Effector CD8-positive, alpha-beta T cell (primary cell): ENCODE results near the gene PIGQ.
A peak's percentile ranks its signal among the peaks of the same experiment; 100 is the strongest.

Experiments
- DNase-seq: peaks from one replicate; lab custom pipeline; 2025; lab: John Stamatoyannopoulos, UW

Gene PIGQ

DNA sequence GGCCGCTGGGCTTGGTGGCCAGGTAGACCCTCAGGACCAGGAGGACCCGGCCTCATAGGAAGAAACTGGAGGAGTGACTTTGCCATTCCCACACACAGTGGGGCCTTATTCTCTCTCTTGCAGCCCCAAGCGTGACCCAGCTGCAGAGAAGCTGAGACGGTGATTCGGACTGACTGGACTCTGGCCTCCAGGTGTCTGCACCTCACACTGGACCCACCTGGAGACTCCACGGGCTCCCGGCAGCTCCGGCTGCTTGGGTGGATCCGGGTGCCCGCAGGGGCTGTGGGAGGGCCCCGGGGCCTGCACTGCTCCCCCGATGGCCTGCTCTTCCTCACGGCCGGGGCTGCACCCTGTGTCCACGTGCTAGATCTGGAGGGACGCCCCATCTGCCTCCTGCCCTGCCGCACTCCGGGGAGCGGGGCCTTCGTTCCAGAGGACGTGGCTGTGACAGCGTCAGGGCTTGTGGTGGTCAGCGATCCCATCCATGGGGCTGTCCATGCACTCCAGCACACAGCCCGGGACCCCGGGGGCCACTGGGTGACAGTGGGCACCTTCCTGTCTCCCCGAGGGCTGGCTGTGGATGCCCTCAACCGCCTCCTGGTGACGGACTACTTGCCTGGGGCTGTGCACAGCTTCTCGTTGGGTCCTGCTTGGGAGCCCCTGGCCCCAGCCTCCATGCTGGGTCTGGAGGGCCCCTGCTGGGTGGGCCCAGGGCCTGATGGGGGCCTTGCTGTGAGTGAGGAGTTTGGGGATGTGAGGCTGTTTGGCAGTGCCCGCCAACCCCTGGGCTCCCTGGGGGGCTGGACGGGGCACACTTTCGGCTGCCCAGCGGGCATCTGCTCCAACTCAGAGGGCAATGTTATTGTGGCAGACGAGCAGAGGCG is 2.2 kb upstream of the PIGQ start:
- DNase-seq, result no peak

DNA sequence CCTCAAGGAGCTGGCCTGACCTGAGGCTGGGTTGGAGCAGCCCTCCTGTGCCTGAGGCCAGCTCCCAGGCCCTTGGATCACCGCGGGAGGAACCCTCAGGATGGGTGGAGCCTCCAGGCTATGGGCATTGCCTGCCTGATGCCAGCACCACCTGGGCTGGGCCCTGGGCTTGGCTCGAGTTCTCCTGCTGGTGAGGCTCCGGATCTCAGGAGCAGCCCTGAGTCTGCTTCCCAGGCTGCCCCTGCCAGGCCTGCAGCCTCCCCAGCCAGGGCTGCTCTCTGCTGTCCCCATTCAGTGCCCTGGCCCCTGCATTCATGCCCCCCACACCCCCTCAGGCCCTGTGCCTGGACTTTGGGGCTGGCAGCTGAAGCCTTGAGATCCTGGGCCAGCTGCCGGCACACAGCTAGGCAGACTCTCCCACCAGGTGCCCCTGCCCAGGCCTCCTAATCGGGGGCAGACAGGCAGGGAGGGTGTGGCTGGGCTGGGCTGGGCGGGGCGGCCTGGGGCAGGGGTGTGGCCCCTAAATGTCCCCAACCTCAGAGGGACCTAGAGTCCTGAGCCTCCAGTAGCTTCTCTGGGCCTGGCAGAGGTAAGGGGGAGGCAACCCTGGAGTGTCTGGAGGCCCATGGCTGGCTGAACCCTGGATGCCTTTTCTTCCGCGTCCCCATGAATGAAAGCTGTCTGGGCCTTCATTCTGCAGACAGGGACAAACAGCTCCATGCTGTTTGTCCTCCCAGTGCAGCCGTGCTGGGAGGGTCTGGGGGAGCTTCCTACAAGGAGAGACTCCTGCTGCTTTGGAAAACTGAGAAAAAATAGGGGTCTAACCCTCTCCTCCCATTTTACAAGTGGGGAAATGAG is 1.1 kb upstream of the PIGQ start:
- DNase-seq, result no peak

DNA sequence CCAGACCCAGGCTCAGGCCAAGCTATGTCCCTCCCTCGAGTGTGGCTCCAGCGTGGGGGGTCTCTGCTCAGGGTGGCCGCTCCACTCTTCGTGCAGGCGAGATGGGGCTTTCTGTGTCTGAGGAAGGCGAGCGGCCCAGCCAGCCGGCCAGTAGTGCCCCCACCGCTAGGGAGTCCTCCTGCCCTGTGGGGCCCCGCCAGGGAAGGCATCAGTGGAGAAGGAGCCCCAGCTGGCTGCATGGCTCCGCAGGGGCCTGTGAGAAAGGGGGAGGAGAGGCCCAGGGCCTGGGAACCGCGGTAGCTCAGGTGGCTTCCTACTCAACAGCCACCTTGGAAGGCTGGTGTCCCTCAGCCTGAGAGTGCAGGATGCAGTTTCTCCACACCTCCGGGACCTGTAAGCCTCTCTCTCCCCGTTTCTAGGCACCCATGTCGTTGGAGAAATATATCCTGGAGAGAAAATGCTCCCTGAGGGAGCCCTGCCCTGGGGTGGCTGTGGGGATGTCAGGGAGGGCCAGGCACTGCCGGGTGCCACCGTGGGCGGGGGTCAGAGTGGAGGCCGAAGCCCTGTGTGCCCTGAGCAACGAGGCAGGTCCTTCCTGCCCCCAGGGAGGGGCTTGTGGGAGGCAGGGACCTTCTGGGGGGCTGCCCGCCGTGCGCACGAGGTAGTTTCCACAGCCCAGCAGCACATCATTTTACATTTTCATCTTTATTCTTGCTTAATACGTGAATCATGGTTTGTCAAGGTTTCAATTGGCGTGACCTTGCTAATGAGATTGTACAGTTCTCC is 3.3 kb downstream of the PIGQ start:
- no peak for DNase-seq

DNA sequence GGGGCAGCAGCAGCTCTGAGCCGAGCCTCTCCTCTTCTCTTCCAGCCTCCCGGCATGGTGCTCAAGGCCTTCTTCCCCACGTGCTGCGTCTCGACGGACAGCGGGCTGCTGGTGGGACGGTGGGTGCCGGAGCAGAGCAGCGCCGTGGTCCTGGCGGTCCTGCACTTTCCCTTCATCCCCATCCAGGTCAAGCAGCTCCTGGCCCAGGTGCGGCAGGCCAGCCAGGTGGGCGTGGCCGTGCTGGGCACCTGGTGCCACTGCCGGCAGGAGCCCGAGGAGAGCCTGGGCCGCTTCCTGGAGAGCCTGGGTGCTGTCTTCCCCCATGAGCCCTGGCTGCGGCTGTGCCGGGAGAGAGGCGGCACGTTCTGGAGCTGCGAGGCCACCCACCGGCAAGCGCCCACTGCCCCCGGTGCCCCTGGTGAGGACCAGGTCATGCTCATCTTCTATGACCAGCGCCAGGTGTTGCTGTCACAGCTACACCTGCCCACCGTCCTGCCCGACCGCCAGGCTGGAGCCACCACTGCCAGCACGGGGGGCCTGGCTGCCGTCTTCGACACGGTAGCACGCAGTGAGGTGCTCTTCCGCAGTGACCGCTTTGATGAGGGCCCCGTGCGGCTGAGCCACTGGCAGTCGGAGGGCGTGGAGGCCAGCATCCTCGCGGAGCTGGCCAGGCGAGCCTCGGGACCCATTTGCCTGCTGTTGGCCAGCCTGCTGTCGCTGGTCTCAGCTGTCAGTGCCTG is 4.4 kb downstream of the PIGQ start:
- DNase-seq, result no peak

DNA sequence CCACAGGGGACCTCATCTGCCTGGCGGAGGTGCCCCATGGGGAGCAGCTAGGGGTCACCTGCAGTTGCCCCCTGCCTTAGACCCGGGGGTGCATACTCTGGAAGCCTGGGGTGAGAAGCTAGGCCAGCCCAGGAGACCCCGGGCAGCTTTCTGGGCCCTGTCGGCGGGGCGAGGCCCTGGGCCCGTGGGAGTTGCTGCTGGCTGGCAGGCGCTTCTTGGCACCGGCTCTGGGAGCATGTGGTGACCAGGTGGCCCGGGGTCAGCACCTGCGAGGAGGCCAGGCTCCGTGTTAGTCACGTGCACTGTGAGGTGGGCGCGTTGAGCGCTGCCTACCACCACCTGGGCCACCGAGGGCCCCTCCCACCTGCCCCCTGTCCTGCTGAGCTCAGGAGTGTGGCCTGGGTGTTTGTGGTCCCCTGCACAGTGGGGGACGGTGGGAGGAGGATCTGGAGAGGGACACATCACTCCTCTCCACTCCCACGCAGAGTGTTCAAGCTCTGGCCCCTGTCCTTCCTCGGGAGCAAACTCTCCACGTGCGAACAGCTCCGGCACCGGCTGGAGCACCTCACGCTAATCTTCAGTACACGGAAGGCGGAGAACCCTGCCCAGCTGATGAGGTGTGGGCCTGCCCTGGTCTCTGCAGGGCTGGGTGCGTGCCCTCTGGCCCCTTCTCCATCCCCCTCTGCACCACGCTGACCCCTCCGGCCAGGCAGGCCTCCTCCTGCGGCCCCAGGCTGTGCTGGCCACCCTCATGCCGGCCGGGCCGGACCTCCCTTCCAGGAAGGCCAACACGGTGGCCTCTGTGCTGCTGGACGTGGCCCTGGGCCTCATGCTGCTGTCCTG is 5.8 kb downstream of the PIGQ start:
- no peak for DNase-seq

DNA sequence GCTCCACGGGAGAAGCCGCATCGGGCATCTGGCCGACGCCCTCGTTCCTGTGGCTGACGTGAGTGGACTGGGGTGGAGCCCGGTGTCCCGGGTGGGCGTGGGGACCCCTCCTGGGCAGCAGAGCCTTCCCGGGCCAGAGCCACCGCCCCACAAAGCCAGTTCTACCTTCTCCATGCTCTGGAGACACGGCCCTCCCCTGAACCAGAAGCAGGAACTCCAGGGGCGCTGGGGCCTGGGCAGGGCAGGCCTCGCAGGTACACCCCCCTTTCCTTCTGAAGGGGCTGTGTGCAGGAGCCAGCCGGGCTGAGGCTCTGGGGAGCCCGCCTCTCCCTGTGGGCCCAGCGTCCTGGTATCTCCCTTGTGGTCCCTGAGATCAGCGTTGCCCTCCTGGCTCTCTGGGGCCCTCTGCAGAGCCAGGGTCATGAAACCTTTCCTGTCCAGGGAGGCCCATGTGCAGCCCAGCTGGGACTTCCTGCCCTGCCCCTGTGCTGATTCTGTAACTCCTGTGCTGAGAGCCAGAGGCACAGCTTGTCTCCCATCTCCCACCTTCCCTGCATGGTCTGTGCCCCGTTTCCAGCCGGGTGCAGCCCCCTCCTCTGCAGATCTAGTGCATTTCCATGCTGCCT is 6.5 kb downstream of the PIGQ start:
- no peak for DNase-seq

DNA sequence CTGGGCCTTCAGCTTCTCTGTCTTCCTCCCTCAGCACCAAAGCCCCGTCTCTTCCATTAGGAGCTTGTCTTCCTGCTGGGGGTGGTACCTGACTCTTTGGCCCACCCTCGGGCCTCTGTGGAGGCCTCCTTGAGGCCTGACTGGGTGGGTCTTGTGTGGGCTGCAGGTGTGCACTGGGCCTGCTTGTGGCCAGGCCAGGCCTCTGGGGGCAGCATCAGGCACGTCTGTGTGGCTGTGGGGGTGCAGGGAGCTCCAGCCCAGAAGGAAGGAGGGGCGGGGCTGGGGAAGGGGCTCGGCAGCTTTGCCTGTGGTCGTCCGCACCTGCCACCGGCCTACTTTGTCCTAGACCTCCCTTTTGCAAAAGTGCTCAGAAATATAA is 7.0 kb downstream of the PIGQ start:
- DNase-seq, result no peak

DNA sequence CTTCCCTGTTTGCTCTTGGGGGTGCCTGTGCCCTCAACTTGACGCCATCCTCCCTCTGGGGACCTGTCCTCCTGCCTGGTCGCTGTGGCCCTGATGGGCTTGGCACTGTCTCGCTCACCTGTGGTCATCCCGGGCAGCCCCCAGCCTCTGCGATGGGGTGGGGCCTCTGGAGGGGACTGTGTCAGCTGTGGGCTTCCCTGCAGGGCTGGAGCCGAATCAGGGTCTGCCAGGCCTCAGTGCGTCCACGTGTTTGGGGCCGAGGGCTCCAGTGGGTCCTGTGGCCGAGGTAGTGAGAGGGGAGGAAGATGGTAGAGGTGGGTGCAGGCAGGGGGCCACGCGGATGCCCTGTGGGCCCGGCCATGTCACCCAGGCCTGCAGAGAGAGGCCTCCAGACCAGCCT is 8.0 kb downstream of the PIGQ start:
- no peak for DNase-seq

DNA sequence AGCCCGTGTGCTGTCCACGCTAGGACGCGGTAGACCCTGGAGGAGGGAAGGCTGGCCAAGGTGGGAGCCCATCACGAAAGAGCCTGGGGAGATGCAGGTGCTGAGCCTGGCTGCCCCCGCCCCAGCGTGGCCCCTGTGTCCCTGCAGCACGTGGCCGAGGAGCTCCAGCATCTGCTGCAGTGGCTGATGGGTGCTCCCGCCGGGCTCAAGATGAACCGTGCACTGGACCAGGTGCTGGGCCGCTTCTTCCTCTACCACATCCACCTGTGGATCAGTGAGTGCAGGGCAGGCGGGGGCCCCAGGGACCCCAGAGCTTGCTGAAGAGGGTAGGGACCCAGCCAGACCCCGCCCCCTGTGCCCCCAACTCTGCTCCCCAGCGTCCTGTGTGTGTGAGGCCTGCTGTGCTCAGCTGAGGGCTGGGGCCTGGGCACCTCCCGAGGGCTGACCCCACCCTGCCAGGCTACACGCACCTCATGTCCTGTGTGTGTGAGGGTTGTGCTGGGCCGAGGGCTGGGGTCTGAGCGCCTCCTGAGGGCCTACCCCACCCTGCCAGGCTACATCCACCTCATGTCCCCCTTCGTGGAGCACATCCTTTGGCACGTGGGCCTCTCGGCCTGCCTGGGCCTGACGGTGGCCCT is 8.6 kb downstream of the PIGQ start:
- DNase-seq, result no peak

DNA sequence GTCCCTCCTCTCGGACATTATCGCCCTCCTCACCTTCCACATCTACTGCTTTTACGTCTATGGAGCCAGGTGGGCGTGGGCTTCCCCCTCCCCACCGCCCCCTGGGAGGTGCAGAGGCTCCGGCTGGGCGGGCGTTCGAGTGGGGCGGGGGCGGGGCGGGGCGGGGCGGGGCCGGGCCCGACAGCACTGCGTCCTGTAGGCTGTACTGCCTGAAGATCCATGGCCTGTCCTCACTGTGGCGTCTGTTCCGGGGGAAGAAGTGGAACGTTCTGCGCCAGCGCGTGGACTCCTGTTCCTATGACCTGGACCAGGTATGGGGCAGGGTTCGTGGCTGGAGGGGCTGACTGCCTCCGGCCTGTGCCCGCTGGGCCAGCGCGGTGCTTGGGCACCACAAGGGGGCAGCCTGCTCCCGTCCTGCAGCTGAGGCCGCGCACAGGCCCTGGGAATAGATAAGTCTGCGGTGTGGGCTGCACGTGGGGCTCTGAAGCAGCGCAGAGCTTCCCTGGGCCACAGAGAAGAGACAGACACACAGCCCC is 9.2 kb downstream of the PIGQ start:
- DNase-seq, result peak; percentile 18

DNA sequence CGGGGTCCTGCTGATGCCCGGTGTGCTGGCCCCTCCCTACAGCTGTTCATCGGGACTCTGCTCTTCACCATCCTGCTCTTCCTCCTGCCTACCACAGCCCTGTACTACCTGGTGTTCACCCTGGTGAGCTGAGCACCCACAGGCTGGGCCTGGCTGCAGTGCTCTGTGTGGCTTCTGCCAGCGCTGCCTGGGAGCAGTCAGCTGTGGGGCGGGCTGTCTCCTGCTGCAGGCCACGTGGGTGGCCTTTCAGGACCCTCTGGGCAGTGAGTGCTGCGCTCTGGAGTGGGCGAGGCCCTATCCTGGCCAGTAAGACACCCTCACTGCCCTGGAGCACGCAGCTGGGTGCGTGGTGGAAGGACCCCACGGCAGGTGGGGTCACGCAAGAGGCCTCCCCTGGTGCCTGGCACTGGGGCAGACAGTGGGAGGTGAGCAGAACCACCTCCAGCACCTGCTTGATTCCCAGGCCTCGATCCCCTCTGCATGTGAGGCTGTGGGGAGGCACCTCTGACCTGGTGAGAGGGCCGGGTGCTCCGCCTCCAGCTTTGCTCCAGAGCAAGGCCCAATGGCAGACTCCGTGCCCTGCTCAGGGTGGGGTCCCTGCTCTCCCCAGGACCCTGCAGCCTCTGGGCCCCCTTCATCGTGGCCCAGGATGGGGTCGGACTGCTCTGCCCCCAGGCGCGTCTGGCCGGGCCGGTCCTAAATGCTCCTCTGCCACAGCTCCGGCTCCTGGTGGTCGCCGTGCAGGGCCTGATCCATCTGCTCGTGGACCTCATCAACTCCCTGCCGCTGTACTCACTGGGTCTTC is 10.6 kb downstream of the PIGQ start:
- no peak for DNase-seq

DNA sequence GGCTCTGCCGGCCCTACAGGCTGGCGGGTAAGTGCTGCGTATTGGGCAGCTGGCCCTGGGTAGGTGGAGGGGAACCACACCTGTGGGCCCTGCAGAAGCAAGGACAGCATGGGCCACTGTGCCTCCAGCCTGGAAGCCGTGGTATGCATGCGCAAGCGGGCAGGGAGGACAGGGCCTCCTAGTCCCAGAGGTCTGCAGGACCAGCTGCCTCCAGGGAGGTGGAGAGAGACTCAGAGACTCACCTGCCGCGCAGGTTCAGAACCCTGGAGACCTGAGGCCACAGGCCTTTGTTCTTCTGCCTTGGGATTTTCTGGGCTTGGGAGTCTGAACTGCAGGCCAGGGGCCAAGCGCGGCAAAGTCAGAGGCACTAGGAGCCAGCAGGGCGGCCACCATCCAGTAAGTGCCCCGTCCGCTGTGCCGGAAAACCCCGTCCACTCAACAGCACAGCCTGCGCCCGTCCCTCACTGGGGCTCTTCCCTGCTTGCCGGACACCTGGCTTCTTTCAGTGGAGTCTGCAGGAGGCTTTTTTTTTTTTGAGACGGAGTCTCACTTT is 11.3 kb downstream of the PIGQ start:
- DNase-seq, result no peak

DNA sequence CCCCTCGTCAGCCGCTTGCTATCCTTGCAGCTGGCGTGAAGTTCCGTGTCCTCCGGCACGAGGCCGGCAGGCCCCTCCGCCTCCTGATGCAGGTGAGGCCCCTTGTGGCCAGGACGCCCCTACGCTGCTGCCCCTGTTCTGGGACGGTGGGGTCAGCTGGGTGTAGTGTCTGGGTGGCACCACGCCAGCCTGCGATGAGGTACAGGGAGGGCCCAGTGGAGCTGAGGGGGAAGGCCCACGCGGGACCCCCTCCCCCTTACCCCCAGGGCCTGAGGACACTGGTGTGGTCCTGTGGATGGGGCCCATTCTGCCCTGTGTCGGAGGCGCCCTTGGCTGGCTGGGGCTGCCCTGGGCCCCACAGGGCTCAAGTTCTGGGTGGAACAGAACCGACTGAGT is 12.4 kb downstream of the PIGQ start:
- DNase-seq, result no peak

DNA sequence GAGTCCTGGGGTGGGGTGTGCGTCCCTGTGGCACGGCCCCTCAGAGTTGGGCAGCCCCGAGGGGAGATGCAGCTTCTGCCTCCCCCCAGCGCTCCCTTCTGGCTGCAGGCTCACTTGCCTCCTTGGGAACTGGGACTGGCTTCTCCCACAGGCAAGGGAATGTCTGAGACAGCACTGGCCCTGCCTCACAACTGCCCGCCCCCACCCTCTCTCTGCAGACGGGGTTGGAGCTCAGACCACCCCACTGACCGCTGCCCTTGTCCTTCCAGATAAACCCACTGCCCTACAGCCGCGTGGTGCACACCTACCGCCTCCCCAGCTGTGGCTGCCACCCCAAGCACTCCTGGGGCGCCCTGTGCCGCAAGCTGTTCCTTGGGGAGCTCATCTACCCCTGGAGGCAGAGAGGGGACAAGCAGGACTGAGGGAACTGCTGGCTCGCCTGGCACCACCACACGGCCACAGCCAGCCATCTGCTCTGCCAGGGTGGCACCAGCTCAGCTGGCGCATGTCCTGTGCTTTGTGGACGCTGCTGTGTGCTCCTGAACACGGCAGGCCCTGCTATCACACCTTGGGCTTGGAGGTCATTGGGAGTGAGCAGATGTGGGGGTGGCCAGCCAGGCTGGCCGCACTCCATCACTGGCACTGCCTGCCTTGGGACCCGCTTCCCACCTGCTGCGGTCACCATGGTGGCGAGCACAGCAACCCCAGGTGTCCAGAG is 13.0 kb downstream of the PIGQ start:
- no peak for DNase-seq

DNA sequence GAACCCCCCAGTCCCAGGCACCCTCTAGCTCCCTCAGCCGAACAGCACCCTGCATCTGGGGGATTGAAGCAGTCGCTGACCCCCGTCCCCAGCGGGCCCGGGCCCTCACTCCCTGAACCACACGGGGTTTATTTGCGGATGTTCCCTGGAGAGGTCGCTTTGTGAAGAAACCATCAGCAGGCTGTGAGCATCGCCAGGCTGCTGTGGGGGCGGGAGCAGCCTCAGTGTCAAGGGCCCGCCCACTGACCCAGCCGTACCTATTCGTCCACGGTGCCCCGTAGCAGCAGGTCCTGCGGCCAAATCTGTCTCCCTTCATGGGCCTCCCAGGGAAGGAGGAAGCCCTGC is 13.7 kb downstream of the PIGQ start:
- DNase-seq, result no peak

DNA sequence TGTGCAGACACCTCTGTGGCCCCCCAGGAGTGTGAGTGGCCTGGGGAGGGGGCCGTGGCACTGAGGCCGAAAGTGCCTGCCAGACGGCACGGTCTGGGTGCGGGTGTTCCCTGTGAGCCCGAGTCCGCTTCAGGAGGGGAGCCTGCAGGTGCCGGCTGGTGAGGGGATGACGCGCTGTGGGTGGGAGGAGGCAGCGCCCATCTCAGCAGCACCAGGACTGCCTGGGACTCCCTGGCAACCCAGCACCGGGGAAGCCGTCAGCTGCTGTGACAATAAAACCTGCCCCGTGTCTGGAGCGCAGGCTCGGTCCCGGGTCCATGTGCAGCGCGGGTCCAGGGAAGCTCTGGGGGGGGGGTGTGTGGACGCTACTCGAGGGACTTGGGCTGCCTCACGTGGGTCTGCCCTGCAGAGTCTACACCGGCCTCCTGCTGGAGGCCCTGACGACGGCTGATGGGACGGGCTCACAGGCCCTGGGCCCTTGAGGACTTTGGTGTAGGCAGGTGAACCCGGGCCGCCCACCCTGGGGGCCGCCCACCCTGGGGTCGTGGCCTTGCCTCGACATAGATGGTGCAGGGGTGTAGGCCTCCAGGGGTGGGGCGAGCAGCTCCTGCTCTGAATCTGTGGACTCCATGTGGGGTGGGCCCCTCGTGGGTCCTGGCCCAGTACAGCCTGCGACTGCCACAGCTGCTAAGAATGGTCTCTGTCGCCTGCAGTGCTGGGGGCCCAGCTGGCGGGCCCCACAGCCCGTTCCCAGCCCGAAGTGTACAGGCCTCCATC is 14.2 kb downstream of the PIGQ start:
- DNase-seq, result no peak

DNA sequence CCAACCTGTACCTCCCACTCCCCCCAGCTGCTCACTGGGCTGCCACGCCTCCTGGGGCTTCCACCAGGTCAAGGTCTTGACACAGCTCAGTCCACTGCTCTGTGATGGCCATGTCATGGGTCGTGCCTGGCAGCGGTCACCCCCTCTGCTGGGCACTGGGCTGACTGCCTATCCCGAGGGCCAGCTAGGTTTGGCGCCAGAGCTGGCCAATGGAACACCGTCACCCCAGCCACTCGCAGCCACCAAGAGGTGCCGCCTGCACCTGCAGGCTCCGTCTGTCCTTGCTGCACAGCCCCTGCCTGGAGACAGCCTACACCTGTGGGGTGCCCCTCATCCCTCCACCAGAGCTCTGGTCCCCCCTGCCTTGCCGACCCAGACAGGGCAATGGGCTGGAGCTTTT is 15.6 kb downstream of the PIGQ start:
- no peak for DNase-seq
